HEK293 (cell line): Measurements from ENCODE around the gene AXL.

Experiments
- CTCF ChIA-PET: fragments of 350-600 bp; formaldehyde crosslinking; extraction: SDS; loops from one replicate; lab custom pipeline; 2021; ENCODE audit warnings: antibody characterized with exemption; lab: Yijun Ruan, JAX
- POLR2A ChIA-PET: fragments of 300-600 bp; formaldehyde crosslinking; extraction: SDS; loops from one replicate; lab custom pipeline; 2020; ENCODE audit warnings: antibody characterized with exemption, inconsistent platforms; lab: Yijun Ruan, JAX
- H3K27ac ChIP-seq: fragments of 200-500 bp; sonication (Bioruptor generic); 2 replicates; pipeline ENCODE4 v1.5.1; 2014; ENCODE audit warnings: low read depth, low read length, control low read depth, inconsistent platforms; ENCODE audit errors: extremely low read depth
- H3K36me3 ChIP-seq, 2 experiments: fragments of 200-500 bp in 1 of 2; sonication (Bioruptor generic) in 1 of 2; 1 replicate in 1 of 2; 2 replicates in 1 of 2; pipeline ENCODE4 v1.5.1; 2014 to 2017; ENCODE audit warnings: inconsistent platforms in 2 of 2, low read length in 2 of 2; ENCODE audit not compliant: control insufficient read depth in 2 of 2, insufficient read depth in 1 of 2
- H3K4me1 ChIP-seq: fragments of 200-500 bp; sonication (Bioruptor generic); 2 replicates; pipeline ENCODE4 v1.5.1; 2014; ENCODE audit warnings: mild to moderate bottlenecking, low read length, inconsistent platforms; ENCODE audit not compliant: control insufficient read depth, insufficient read depth
- H3K4me3 ChIP-seq: 2 replicates; pipeline ENCODE4 v1.5.1; 2011; ENCODE audit warnings: low read depth, mild to moderate bottlenecking, control low read depth, low read length, moderate library complexity
- H3K9me3 ChIP-seq: fragments of 200-500 bp; sonication (Bioruptor generic); 2 replicates; pipeline ENCODE4 v1.5.1; 2014; ENCODE audit warnings: low read depth, low read length, inconsistent platforms; ENCODE audit not compliant: control insufficient read depth, insufficient read depth
- KLF16 ChIP-seq: fragments of 450-650 bp; formaldehyde crosslinking; IDR thresholded peaks from 2 replicates; pipeline ENCODE4 v1.5.1; 2017; ENCODE audit warnings: missing biosample characterization, missing genetic modification characterization
- SP7 ChIP-seq: fragments of 450-650 bp; formaldehyde crosslinking; IDR thresholded peaks from 2 replicates; pipeline ENCODE4 v1.5.1; 2016; ENCODE audit warnings: missing biosample characterization, missing genetic modification characterization
- YY2 ChIP-seq: fragments of 450-650 bp; formaldehyde crosslinking; IDR thresholded peaks from 2 replicates; pipeline ENCODE4 v1.5.1; 2016; ENCODE audit warnings: missing biosample characterization, missing genetic modification characterization
- ZFP41 ChIP-seq: fragments of 450-650 bp; formaldehyde crosslinking; IDR thresholded peaks from 2 replicates; pipeline ENCODE4 v1.5.1; 2016; ENCODE audit warnings: missing biosample characterization, missing genetic modification characterization, borderline replicate concordance
- ZNF174 ChIP-seq: fragments of 450-650 bp; formaldehyde crosslinking; IDR thresholded peaks from 2 replicates; pipeline ENCODE4 v1.5.0; 2017; ENCODE audit warnings: missing biosample characterization, mild to moderate bottlenecking, missing genetic modification characterization
- ZNF214 ChIP-seq: fragments of 450-650 bp; formaldehyde crosslinking; IDR thresholded peaks from 2 replicates; pipeline ENCODE4 v1.5.1; 2017; ENCODE audit warnings: missing biosample characterization, mild to moderate bottlenecking, missing genetic modification characterization, borderline replicate concordance
- ZNF274 ChIP-seq, 2 experiments: fragments of 200-500 bp in 1 of 2; fragments of 450-650 bp in 1 of 2; sonication (Bioruptor generic) in 1 of 2; formaldehyde crosslinking in 1 of 2; IDR thresholded peaks; 2 replicates each; pipeline versions ENCODE4 v1.5.1 to v1.6.1; 2014 to 2016; ENCODE audit warnings: borderline replicate concordance in 1 of 2, inconsistent platforms in 1 of 2, low read length in 1 of 2, missing biosample characterization in 1 of 2, missing genetic modification characterization in 1 of 2
- ZNF292 ChIP-seq: fragments of 450-650 bp; formaldehyde crosslinking; IDR thresholded peaks from 2 replicates; pipeline ENCODE4 v1.5.1; 2016; ENCODE audit warnings: low read depth, missing biosample characterization, missing genetic modification characterization, borderline replicate concordance
- ZNF426 ChIP-seq: fragments of 450-650 bp; formaldehyde crosslinking; IDR thresholded peaks from 2 replicates; pipeline ENCODE4 v1.5.1; 2017; ENCODE audit warnings: missing biosample characterization, missing genetic modification characterization, mild to moderate bottlenecking, inconsistent platforms, moderate library complexity
- ZNF48 ChIP-seq: fragments of 450-650 bp; formaldehyde crosslinking; IDR thresholded peaks from 2 replicates; pipeline ENCODE4 v1.5.1; 2016; ENCODE audit warnings: missing biosample characterization, missing genetic modification characterization
- ZNF501 ChIP-seq: fragments of 450-650 bp; formaldehyde crosslinking; IDR thresholded peaks from 2 replicates; pipeline ENCODE4 v1.5.1; 2016; ENCODE audit warnings: missing biosample characterization, missing genetic modification characterization
- ZNF624 ChIP-seq: fragments of 450-650 bp; formaldehyde crosslinking; IDR thresholded peaks from 2 replicates; pipeline ENCODE4 v1.5.1; 2017; ENCODE audit warnings: missing biosample characterization, missing genetic modification characterization
- ZNF777 ChIP-seq: fragments of 450-650 bp; formaldehyde crosslinking; IDR thresholded peaks from 2 replicates; pipeline ENCODE4 v1.5.1; 2017; ENCODE audit warnings: missing biosample characterization, missing genetic modification characterization, borderline replicate concordance
- TF ChIP-seq, protein P1 (sequence below): fragments of 450-650 bp; formaldehyde crosslinking; IDR thresholded peaks from 2 replicates; pipeline ENCODE4 v1.5.0; 2017; ENCODE audit warnings: missing biosample characterization, missing genetic modification characterization, borderline replicate concordance
- TF ChIP-seq, protein P2 (sequence below): fragments of 450-650 bp; formaldehyde crosslinking; IDR thresholded peaks from 2 replicates; pipeline ENCODE4 v1.5.1; 2016; ENCODE audit warnings: missing biosample characterization, missing genetic modification characterization
- TF ChIP-seq, protein P3 (sequence below): fragments of 450-650 bp; formaldehyde crosslinking; IDR thresholded peaks from 2 replicates; pipeline ENCODE4 v1.5.1; 2016; ENCODE audit warnings: missing biosample characterization, missing genetic modification characterization
- TF ChIP-seq, protein P4 (sequence below): fragments of 450-650 bp; formaldehyde crosslinking; IDR thresholded peaks from 2 replicates; pipeline ENCODE4 v1.5.1; 2017; ENCODE audit warnings: missing biosample characterization, missing genetic modification characterization

The AXL gene

DNA sequence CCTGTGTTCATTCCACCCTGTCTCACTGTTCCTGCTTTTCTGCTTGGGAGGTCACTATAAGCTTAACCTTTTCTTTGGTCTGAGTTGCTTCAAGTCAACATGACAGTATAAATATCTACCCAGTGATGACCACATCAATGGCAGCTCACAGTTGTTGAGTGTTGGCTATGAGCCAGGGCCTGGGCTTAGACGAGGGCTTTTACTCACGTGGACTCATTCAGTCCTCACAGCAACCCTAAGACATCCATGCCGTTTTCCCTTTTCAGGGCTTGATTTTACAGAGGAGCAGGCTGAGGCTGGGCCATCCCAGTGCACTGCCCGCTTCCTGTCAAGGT lies 80.7 kb downstream of the AXL start (continued):
- 0 out of 2 replicates have a peak, but pooled peaks have one; percentile 19 for TF ChIP-seq YY2 (tag by site-specific recombination)

DNA sequence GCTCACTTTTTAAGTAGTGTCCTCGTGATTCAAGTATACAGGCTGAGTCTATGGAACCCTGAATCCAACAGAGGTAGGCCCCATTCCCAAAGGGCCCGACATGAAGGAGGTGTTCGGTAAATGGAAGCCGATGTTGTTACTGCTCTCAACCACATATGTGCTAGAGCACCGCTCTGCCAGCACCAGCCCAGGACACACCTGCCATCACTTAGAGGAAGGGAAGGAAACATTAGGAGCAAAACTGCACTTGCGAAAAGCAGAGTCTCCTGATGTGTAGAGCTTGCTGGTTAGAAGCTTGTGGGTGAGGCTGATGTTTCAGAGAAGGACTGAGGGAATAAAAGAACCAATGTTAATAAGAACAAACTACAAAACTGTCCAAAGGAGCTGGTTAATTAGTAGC lies 81.5 kb downstream of the AXL start:
- no peaks in the 10 kb centered on the region for H3K4me1 ChIP-seq
- H3K9me3 ChIP-seq, result no peaks in the 10 kb centered on the region
- TF ChIP-seq, protein P1, sequence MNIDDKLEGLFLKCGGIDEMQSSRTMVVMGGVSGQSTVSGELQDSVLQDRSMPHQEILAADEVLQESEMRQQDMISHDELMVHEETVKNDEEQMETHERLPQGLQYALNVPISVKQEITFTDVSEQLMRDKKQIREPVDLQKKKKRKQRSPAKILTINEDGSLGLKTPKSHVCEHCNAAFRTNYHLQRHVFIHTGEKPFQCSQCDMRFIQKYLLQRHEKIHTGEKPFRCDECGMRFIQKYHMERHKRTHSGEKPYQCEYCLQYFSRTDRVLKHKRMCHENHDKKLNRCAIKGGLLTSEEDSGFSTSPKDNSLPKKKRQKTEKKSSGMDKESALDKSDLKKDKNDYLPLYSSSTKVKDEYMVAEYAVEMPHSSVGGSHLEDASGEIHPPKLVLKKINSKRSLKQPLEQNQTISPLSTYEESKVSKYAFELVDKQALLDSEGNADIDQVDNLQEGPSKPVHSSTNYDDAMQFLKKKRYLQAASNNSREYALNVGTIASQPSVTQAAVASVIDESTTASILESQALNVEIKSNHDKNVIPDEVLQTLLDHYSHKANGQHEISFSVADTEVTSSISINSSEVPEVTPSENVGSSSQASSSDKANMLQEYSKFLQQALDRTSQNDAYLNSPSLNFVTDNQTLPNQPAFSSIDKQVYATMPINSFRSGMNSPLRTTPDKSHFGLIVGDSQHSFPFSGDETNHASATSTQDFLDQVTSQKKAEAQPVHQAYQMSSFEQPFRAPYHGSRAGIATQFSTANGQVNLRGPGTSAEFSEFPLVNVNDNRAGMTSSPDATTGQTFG, result no peak
- TF ChIP-seq ZNF777 (no peak), ZNF426 (tag by site-specific recombination) (no peak), ZFP41 (no peak), ZNF624 (tag by site-specific recombination) (no peak), ZNF174 (tag by site-specific recombination) (no peak), SP7 (tag by site-specific recombination) (no peak), ZNF292 (tag by site-specific recombination) (no peak), ZNF501 (no peak), ZNF274 (IDR thresholded peaks at IDR 0.05; ENCODE audit: low read length) (no peak), ZNF274 (tag by site-specific recombination; IDR thresholded peaks at IDR 0.05; ENCODE audit: borderline replicate concordance) (no peak), KLF16 (tag by site-specific recombination) (no peak), ZNF48 (tag by site-specific recombination) (no peak)
- TF ChIP-seq, protein P2, sequence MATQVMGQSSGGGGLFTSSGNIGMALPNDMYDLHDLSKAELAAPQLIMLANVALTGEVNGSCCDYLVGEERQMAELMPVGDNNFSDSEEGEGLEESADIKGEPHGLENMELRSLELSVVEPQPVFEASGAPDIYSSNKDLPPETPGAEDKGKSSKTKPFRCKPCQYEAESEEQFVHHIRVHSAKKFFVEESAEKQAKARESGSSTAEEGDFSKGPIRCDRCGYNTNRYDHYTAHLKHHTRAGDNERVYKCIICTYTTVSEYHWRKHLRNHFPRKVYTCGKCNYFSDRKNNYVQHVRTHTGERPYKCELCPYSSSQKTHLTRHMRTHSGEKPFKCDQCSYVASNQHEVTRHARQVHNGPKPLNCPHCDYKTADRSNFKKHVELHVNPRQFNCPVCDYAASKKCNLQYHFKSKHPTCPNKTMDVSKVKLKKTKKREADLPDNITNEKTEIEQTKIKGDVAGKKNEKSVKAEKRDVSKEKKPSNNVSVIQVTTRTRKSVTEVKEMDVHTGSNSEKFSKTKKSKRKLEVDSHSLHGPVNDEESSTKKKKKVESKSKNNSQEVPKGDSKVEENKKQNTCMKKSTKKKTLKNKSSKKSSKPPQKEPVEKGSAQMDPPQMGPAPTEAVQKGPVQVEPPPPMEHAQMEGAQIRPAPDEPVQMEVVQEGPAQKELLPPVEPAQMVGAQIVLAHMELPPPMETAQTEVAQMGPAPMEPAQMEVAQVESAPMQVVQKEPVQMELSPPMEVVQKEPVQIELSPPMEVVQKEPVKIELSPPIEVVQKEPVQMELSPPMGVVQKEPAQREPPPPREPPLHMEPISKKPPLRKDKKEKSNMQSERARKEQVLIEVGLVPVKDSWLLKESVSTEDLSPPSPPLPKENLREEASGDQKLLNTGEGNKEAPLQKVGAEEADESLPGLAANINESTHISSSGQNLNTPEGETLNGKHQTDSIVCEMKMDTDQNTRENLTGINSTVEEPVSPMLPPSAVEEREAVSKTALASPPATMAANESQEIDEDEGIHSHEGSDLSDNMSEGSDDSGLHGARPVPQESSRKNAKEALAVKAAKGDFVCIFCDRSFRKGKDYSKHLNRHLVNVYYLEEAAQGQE, result no peak
- TF ChIP-seq, protein P3, sequence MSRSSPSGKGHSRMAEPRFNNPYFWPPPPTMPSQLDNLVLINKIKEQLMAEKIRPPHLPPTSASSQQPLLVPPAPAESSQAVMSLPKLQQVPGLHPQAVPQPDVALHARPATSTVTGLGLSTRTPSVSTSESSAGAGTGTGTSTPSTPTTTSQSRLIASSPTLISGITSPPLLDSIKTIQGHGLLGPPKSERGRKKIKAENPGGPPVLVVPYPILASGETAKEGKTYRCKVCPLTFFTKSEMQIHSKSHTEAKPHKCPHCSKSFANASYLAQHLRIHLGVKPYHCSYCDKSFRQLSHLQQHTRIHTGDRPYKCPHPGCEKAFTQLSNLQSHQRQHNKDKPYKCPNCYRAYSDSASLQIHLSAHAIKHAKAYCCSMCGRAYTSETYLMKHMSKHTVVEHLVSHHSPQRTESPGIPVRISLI, result no peak
- H3K27ac ChIP-seq, result peak overlapping the region; percentile 52; the same call in 1 of the 2 replicates
- no peak overlapping the region for H3K4me3 ChIP-seq
- CTCF ChIA-PET, result interaction anchor here (0.8 to 12.7 kb wide), 3 partner anchors 6 to 98 kb away, joined by 3 to 120 read pairs (median 3); no protein-coding TSS in a partner anchor
- H3K36me3 ChIP-seq, result peaks cover 97 to 100% of the 10 kb centered on the region in 2 experiments
- POLR2A ChIA-PET, result no interaction called here

DNA sequence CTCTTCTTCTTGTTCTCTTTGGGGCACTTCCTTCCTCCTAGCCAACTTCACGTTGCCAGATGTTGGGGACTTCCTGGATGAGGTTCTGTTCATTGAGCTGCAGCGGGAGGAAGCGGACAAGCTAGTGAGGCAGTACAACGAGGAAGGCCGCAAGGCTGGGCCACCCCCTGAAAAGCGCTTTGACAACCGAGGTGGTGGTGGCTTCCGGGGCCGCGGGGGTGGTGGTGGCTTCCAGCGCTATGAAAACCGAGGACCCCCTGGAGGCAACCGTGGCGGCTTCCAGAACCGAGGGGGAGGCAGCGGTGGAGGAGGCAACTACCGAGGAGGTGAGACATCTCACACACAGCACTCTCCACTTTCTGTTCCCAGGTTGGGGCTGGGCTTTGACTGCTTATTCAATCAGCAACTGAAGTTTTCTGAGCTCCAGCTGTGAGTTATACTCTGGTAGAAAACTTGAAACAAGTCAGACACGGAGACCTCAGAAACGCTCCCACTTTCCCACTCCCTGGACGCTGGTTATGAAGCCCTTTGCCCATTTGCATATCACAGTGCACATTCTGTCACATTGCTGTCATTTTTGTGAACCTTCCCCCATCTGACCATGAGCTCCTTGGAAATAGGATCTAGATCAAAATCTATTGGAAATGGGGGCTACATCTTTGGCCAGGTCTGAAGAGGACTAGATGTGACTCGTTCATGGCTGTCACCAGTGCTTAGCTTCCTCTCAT lies 83.8 kb downstream of the AXL start:
- H3K4me3 ChIP-seq, result no peak overlapping the region
- CTCF ChIA-PET, result interaction anchor here (0.6 to 1.6 kb wide), 4 partner anchors 19 to 261 kb away, joined by 3 to 5 read pairs (median 4); no protein-coding TSS in a partner anchor
- no peak for TF ChIP-seq ZNF214 (tag by site-specific recombination)
- TF ChIP-seq, protein P4, sequence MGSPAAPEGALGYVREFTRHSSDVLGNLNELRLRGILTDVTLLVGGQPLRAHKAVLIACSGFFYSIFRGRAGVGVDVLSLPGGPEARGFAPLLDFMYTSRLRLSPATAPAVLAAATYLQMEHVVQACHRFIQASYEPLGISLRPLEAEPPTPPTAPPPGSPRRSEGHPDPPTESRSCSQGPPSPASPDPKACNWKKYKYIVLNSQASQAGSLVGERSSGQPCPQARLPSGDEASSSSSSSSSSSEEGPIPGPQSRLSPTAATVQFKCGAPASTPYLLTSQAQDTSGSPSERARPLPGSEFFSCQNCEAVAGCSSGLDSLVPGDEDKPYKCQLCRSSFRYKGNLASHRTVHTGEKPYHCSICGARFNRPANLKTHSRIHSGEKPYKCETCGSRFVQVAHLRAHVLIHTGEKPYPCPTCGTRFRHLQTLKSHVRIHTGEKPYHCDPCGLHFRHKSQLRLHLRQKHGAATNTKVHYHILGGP (tag by site-specific recombination), result no peak
- H3K36me3 ChIP-seq, result peaks cover 98 to 100% of the 10 kb centered on the region in 2 experiments
- no peaks in the 10 kb centered on the region for H3K9me3 ChIP-seq
- no peaks in the 10 kb centered on the region for H3K4me1 ChIP-seq
- peak overlapping the region; percentile 31; the same call in 1 of the 2 replicates for H3K27ac ChIP-seq
- POLR2A ChIA-PET, result interaction anchor here (1.0 to 1.7 kb wide), 2 partner anchors 9 to 39 kb away, joined by 5 to 6 read pairs; no protein-coding TSS in a partner anchor
